Esophagus squamous epithelium (tissue), 5 donors: ENCODE measurements around the gene HNRNPK. TPM values are rescaled to one million over a fixed set of nuclear protein-coding genes. Genes with fewer than 3 reads are reported as not detected.

Source experiments
- DNase-seq: peaks from one replicate; lab custom pipeline; 2025; lab: John Stamatoyannopoulos, UW
- H3K27ac ChIP-seq, 4 donors: fragments of 200-600 bp; sonication (generic); one replicate each; pipeline ENCODE4 v1.5.1; 2016 to 2019; ENCODE audit warnings: mild to moderate bottlenecking in 1 of 4
- H3K27me3 ChIP-seq, 4 donors: fragments of 200-600 bp; sonication (generic); 1 replicate in 3 of 4; 2 replicates in 1 of 4; pipeline versions ENCODE4 v1.5.1 to v1.6.0; 2017 to 2021; ENCODE audit warnings: antibody characterized with exemption in 1 of 4
- H3K36me3 ChIP-seq, 3 donors: fragments of 200-600 bp; sonication (generic); one replicate each; pipeline ENCODE4 v1.5.1; 2016 to 2019
- H3K4me1 ChIP-seq, 3 donors: fragments of 200-600 bp; sonication (generic); one replicate each; pipeline ENCODE4 v1.5.1; 2017 to 2019
- H3K4me3 ChIP-seq, 4 donors: fragments of 200-600 bp; sonication (generic); 1 replicate in 3 of 4; 2 replicates in 1 of 4; pipeline ENCODE4 v1.5.1; 2016 to 2019; ENCODE audit warnings: mild to moderate bottlenecking in 2 of 4, moderate library complexity in 1 of 4
- H3K9me3 ChIP-seq, 3 donors: fragments of 200-600 bp; sonication (generic); one replicate each; pipeline ENCODE4 v1.5.1; 2016 to 2019
- CTCF ChIP-seq, 6 experiments: fragments of 450-650 bp in 4 of 6; fragments of 200-600 bp in 2 of 6; sonication (generic) in 2 of 6; IDR thresholded peaks; one replicate each; pipeline ENCODE4 v1.5.1; 2016 to 2019; ENCODE audit warnings: antibody characterized with exemption in 6 of 6, mild to moderate bottlenecking in 4 of 6, moderate library complexity in 4 of 6
- POLR2A ChIP-seq, 4 donors: fragments of 450-650 bp; IDR thresholded peaks; one replicate each; pipeline ENCODE4 v1.6.1; 2017; ENCODE audit warnings: antibody characterized with exemption in 4 of 4, mild to moderate bottlenecking in 4 of 4, moderate library complexity in 3 of 4
- WGBS, 2 donors: methylation state at CpG; one replicate each; pipeline ENCODE4 v1.1.5; 2018; 5-methylcytosine and 5-hydroxymethylcytosine counted together
- intact Hi-C: fragments of 100-400 bp; cut with DNase I; formaldehyde crosslinking; loops from one replicate; pipeline ENCODE4 v1.15.0; 2022
- total RNA-seq, 4 donors: library from RNA; depleted of rRNA; stranded (reverse); fragments of >200 nt; gene quantifications; one replicate each; pipeline ENCODE4 v1.1.0, GENCODE V29; 2016
- donor health status: DM: yes; HTN: yes; CAD: no.

HNRNPK gene
- total RNA-seq, 4 donors from 2014 or later = 348 to 510 (median 452) TPM

GRCh38 chr9:83964973-83965349, 15.1 kb downstream of the HNRNPK start:
- 33 to 39% methylated on average over 2 of the region's 2 CpGs for WGBS, 2 donors
- no peak overlapping the region for H3K4me3 ChIP-seq
- H3K27me3 ChIP-seq = no peaks in the 10 kb centered on the region
- intact Hi-C loops = no loop called here
- H3K4me1 ChIP-seq = peaks cover 0 to 6% (median 3%) of the 10 kb centered on the region in 3 donors
- no peaks in the 10 kb centered on the region for H3K9me3 ChIP-seq
- H3K36me3 ChIP-seq = peaks cover 0 to 46% (median 17%) of the 10 kb centered on the region in 3 donors
- no peak for DNase-seq
- H3K27ac ChIP-seq = no peak overlapping the region
- no peak for TF ChIP-seq CTCF (IDR thresholded peaks at IDR 0.05)
- TF ChIP-seq POLR2A (IDR thresholded peaks at IDR 0.05) = no peak

GRCh38 chr9:83962165-83962564, 17.9 kb downstream of the HNRNPK start:
- Histone ChIP-seq H3K27ac (no peak overlapping the region), H3K9me3 (no peaks in the 10 kb centered on the region), H3K4me3 (no peak overlapping the region), H3K27me3 (no peaks in the 10 kb centered on the region), H3K36me3 (peaks cover 0 to 18% (median 0%) of the 10 kb centered on the region in 3 donors), H3K4me1 (peaks cover 0 to 17% (median 3%) of the 10 kb centered on the region in 3 donors)
- no peak for TF ChIP-seq CTCF (IDR thresholded peaks at IDR 0.05)
- WGBS, 2 donors = 37 to 43% methylated on average over 2 to 3 of the region's 3 CpGs
- intact Hi-C loops = no loop called here
- no peak for DNase-seq

DNA sequence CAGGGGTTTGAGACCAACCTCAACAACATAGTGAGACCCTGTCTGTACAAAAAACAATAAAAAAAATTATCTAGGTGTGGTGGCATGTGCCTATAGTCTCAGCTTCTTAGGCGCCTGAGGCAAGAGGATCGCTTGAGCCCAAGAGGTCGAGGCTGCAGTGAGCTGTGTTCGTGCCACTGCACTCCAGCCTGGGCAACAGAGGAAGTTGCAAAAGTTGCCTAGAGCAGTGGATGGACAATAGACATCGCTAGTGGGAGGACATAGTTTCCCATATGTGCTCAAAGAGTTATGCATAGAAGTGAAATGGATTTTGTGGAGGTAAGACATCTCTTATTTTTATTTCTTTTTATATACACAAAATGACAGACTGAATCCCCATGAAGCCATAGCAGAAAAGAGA, 19.0 kb downstream of the HNRNPK start:
- TF ChIP-seq POLR2A (IDR thresholded peaks at IDR 0.05) (no peak), CTCF (IDR thresholded peaks at IDR 0.05) (no peak)
- H3K9me3 ChIP-seq = no peaks in the 10 kb centered on the region
- no peak for DNase-seq
- intact Hi-C loops = no loop called here
- WGBS, 2 donors = 84 to 85% methylated on average over 5 of the region's 5 CpGs
- no peak overlapping the region for H3K27ac ChIP-seq
- H3K4me3 ChIP-seq = no peak overlapping the region
- no peaks in the 10 kb centered on the region for H3K27me3 ChIP-seq
- peaks cover 0 to 6% (median 0%) of the 10 kb centered on the region in 3 donors for H3K36me3 ChIP-seq
- peaks cover 0 to 21% (median 6%) of the 10 kb centered on the region in 3 donors for H3K4me1 ChIP-seq

DNA sequence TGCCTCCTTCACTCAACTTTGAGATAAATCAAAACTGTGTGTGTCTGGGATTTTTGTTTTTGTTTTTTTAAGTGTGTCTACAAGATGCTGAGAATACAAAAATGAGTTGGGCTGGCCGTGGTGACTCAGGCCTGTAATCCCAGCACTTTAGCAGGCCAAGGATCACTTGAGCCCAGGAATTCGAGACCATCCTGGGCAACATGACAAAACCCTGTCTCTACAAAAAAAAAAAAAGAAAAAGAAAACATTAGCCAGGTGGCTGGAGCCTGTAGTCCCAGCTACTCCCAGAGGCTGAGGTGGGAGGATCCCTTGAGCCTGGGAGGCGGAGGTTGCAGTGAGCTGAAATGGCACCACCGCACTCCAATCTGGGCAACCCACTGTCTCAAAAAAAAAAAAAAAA, 21.0 kb downstream of the HNRNPK start:
- 53 to 64% methylated on average over 4 of the region's 4 CpGs for WGBS, 2 donors
- Histone ChIP-seq H3K4me1 (peaks cover 7 to 28% (median 13%) of the 10 kb centered on the region in 3 donors), H3K27me3 (no peaks in the 10 kb centered on the region), H3K4me3 (no peak overlapping the region), H3K36me3 (peaks cover 0 to 6% (median 0%) of the 10 kb centered on the region in 3 donors), H3K27ac (no peak overlapping the region), H3K9me3 (no peaks in the 10 kb centered on the region)
- DNase-seq = no peak
- intact Hi-C loops = no loop called here
- no peak for TF ChIP-seq CTCF (IDR thresholded peaks at IDR 0.05)
- TF ChIP-seq POLR2A (IDR thresholded peaks at IDR 0.05) = no peak

DNA sequence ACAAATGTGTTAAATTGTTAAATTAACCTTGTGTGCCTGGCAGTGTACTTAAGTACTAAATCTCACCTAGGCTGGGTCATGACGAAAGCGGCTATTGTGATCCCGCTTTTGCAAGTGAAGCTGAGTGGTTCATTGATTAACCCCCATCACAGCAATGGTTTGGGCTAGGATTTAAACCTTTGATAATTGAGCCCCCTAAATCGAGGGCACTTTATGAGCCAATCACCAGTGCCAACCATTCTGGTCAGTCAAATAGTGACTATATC, 22.8 kb downstream of the HNRNPK start:
- 55 to 59% methylated on average over 4 of the region's 4 CpGs for WGBS, 2 donors
- H3K4me3 ChIP-seq = peak overlapping the region; percentile 60 to 93 (median 77)

More for the DNA sequence above, 22.8 kb downstream of the HNRNPK start:
- TF ChIP-seq CTCF (IDR thresholded peaks at IDR 0.05) (no peak), POLR2A (IDR thresholded peaks at IDR 0.05) (no peak)
- Histone ChIP-seq H3K27me3 (no peaks in the 10 kb centered on the region), H3K9me3 (no peaks in the 10 kb centered on the region), H3K4me1 (peaks cover 7 to 28% (median 10%) of the 10 kb centered on the region in 3 donors), H3K36me3 (peaks cover 0 to 24% (median 0%) of the 10 kb centered on the region in 3 donors), H3K27ac (peak overlapping the region; percentile 86 to 92 (median 88))
- no peak for DNase-seq
- intact Hi-C loops = no loop called here
